Chondrocyte (in vitro differentiated cells): ENCODE results near the gene MN1. TPM values are rescaled to one million over a fixed set of nuclear protein-coding genes. Genes with fewer than 3 reads are reported as not detected.

ENCODE experiments used
- DNase-seq: peaks from one replicate; pipeline ENCODE4 v3.0.0; 2021; ENCODE audit warnings: mixed read lengths, low spot score
- H3K27ac Mint-ChIP-seq: one replicate; pipeline ENCODE4 v1.8.0; 2021; ENCODE audit warnings: mild to moderate bottlenecking, moderate library complexity, mixed read lengths; ENCODE audit not compliant: unreplicated experiment
- H3K27me3 Mint-ChIP-seq: 2 replicates; pipeline ENCODE4 v1.8.0; 2021; ENCODE audit warnings: low read depth, mixed read lengths
- H3K36me3 Mint-ChIP-seq: 2 replicates; pipeline ENCODE4 v1.8.0; 2021; ENCODE audit warnings: low read depth, mixed read lengths
- H3K4me1 Mint-ChIP-seq: 2 replicates; pipeline ENCODE4 v1.8.0; 2021; ENCODE audit warnings: low read depth, mild to moderate bottlenecking, mixed read lengths
- H3K4me3 Mint-ChIP-seq: one replicate; pipeline ENCODE4 v1.8.0; 2021; ENCODE audit warnings: mild to moderate bottlenecking, moderate library complexity, mixed read lengths; ENCODE audit not compliant: unreplicated experiment
- H3K9me3 Mint-ChIP-seq: 2 replicates; pipeline ENCODE4 v1.8.0; 2021; ENCODE audit warnings: low read depth, mixed read lengths
- CTCF ChIP-seq: fragments of 200-600 bp; sonication (generic); IDR thresholded peaks from 2 replicates; pipeline ENCODE4 v1.5.0; 2021; ENCODE audit warnings: antibody characterized with exemption, mild to moderate bottlenecking, moderate library complexity
- total RNA-seq: library from RNA; stranded (reverse); gene quantifications from 3 replicates; pipeline ENCODE4 v1.2.1, GENCODE V29; 2021

The MN1 gene
- total RNA-seq, 1 donor from 2014 or later, result 119 TPM

- Mint-ChIP-seq H3K4me1 (peaks cover 92% of the 10 kb centered on the region), H3K9me3 (no peaks in the 10 kb centered on the region), H3K36me3 (peaks cover 31% of the 10 kb centered on the region), H3K27ac (peak overlapping the region; percentile 90), H3K27me3 (no peaks in the 10 kb centered on the region), H3K4me3 (no peak overlapping the region)
- DNase-seq, result no peak
- no peak for TF ChIP-seq CTCF
Measured at GRCh38 chr22:27752771-27753170, 48.8 kb downstream of the MN1 start.

- TF ChIP-seq CTCF, result no peak
- Mint-ChIP-seq H3K36me3 (peaks cover 31% of the 10 kb centered on the region), H3K27me3 (no peaks in the 10 kb centered on the region)
Measured at GRCh38 chr22:27752141-27752540, 49.4 kb downstream of the MN1 start.

GRCh38 chr22:27751277-27752070 lies 50.1 kb downstream of the MN1 start:
- Mint-ChIP-seq H3K9me3 (no peaks in the 10 kb centered on the region), H3K36me3 (peaks cover 29% of the 10 kb centered on the region), H3K27ac (peak overlapping the region; percentile 90), H3K4me1 (peaks cover 91% of the 10 kb centered on the region), H3K4me3 (no peak overlapping the region), H3K27me3 (no peaks in the 10 kb centered on the region)
- no peak for DNase-seq
- TF ChIP-seq CTCF, result no peak

More at GRCh38 chr22:27752141-27752540, 49.4 kb downstream of the MN1 start:
- Mint-ChIP-seq H3K4me3 (no peak overlapping the region), H3K9me3 (no peaks in the 10 kb centered on the region), H3K4me1 (peaks cover 91% of the 10 kb centered on the region), H3K27ac (peak overlapping the region; percentile 90)
- no peak for DNase-seq

- no peak for DNase-seq
- peaks cover 87% of the 10 kb centered on the region for H3K4me1 Mint-ChIP-seq
- H3K27me3 Mint-ChIP-seq, result no peaks in the 10 kb centered on the region
- H3K4me3 Mint-ChIP-seq, result peak overlapping the region; percentile 51
- no peaks in the 10 kb centered on the region for H3K9me3 Mint-ChIP-seq
- TF ChIP-seq CTCF, result no peak
- H3K27ac Mint-ChIP-seq, result peak overlapping the region; percentile 90
- H3K36me3 Mint-ChIP-seq, result peaks cover 31% of the 10 kb centered on the region
Measured at GRCh38 chr22:27750584-27751265, 50.8 kb downstream of the MN1 start.

- H3K4me1 Mint-ChIP-seq, result peaks cover 77% of the 10 kb centered on the region
- H3K27me3 Mint-ChIP-seq, result no peaks in the 10 kb centered on the region
- peak overlapping the region; percentile 90 for H3K27ac Mint-ChIP-seq
- peak overlapping the region; percentile 51 for H3K4me3 Mint-ChIP-seq
- no peak for TF ChIP-seq CTCF
- DNase-seq, result no peak
- H3K36me3 Mint-ChIP-seq, result peaks cover 25% of the 10 kb centered on the region
- no peaks in the 10 kb centered on the region for H3K9me3 Mint-ChIP-seq
Measured at GRCh38 chr22:27749597-27750225, 51.8 kb downstream of the MN1 start.
